ENCODE data around the gene ZNF774.
A peak's percentile ranks its signal among the peaks of the same experiment; 100 is the strongest.
"Not testable (repeated sequence)": the region's sequence is repeated elsewhere in the genome, so short reads cannot be mapped to it uniquely, and the experiment has no call there.

ZNF774 gene

DNA sequence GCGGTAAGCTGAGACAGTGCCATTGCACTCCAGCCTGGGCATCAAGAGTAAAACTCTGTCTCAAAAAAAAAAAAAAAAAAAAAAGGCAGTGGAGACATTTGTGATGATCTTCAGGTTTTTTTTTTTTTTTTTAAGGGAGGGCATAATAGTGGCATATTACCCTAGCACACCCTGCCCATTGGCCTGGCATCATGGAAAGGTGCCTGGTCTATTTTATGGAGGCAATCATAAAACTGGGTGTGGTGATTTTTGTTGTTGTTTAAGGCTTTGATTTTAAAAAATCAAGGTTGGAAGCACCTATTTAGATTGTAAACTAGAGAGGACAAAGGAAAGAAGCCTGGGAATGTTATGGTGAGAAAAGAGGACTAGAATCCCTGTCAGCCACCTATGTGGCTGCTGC, 42.0 kb downstream of the ZNF774 start:
- DNase-seq, result no peak

DNA sequence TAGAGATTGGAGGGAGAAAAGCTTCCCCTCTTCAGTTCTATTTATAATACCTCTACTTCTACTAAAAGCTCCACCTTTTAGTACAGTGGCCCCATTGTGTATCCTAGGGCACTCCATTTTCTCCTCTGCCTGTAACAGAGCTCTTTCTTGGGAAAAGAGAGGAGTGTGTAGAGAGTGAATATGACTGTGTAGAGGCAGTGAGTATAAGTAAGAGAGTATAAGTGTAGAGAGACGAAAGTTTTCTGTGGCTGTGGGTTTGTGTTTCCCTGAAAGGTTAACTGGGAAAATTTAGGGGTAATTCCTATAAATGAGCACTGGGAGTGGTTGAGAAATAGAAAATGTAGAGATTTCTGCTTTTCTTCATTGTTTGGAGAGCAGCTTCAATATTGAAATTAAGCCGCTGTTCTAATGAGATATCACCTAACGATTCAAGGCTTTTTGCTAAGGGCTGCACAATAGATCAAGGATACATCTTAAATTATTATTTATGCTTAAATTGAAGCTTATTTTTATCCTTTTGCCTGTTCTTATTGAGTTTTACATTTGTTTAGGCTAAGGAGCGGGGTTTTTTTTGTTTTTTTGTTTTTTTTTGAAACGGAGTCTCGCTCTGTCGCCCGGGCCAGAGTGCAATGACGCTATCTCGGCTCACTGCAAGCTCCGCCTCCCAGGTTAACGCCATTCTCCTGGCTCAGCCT, 42.8 kb downstream of the ZNF774 start:
- no peak for DNase-seq

DNA sequence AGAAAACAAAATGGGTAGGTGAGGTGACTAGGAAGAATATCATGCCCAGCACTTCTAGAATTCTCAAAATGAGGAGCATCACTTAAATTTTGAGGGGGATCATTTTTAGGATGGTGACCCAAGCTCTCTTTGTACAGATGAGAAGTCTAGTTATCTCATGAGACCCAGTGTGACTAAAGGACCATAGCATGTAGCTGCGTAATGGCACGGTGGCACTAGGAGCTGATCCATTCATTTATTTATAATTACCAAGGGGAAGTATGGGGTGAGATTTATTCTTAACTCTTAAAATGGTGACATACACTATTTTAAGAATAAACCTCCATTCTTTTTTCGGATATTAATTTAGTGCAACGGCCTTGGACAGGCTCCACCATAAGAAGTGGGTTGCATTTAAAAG, 44.2 kb downstream of the ZNF774 start:
- DNase-seq, result no peak

DNA sequence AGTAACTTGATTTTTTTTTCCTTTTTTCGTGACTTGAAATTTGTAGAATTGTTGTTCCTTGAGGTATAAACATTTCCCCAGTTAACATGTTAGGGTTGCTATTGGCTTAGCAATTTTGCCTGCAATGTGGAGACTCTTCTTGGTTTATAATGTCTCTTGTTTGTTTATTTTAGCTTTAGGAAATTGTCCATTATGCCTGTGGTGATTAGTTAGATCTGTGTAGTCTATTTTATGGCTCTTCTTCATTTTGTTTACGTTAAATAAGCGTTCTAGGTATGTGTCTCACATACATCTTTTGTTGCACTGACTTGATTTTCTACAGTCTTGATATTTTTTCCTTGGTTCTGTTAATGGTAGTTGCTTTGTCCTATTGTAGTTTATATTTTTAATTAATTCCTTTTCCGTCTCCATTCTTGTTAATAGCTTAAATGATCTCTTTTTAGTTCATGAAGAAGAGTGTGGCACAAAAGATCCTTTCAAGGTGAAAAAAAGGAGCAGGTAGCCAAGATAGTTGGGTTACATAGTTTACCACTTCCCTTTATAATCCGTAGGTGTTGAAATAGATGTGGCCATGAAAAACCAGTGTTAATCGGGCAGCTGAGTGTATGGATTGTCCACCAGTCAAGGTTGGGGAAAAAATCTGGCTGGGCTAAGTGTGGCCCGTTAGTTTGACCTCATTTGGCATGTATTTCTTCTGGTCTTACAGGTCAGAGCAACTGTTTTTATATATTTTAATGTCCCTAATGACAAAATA, 48.1 kb downstream of the ZNF774 start:
- peak; percentile 47 for DNase-seq

DNA sequence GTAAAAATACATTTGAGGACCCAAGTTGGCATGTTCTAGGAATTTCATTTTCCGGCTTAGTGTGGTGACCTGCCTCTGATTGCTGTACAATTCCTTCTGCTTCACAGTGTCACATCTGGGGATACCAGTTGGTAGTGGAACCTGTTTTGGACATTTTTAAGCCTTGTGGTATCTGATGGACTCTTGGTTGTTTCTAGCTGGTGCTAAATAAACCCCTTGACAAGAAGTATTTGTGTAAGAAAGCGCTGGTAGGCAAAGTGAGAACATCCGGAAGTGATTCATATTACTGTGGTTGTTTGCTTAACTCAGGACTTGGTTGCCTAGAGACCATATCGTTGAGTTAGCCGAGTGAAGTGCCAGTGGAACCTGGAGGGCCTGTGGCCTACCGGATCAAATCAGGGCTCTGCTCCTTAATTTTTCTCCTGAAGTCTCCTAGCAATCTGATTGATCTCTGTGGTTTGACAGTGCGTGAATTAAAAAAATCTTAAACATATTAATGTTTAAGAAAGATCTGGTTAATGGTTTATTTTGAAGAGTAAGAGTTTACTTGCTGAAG, 48.8 kb downstream of the ZNF774 start:
- DNase-seq, result peak; percentile 81

DNA sequence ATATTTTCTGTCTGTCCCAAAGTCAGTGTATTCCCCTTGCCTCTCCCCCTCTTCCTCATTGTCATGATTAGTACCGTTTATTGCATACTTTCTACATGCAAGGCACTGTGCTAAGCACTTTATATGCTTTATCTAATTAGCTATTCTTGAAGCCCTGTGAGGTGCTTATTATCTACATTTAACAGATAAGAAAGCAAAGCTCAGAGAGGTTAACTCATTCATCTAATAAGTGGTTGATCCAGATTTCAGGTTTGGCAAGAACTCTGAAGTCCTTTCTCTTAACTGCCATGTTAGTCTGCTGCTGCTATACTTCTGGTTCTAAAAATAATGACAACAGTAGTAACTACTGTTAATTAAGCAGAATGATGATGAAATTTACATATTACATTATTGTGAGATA, 49.4 kb downstream of the ZNF774 start:
- no peak for DNase-seq

DNA sequence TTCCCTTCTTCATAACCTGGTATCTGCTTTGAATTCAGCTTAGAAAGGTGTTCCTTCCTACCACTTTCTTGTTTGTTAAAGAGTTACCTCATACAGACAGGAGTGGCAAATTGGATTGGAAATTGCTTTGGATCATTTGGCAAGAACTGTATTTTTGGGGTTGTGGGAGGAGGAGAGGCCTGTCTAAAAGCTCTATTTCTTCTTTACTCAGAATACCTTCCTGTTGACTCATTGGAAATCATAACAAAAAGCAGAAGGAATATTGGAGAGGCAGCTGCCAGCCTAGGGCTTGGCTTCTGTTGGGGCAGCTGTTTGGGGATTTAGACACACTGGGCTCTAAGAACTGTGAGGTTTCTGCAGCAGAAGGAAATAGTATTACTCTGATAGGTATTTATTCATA, 50.1 kb downstream of the ZNF774 start:
- DNase-seq, result no peak

DNA sequence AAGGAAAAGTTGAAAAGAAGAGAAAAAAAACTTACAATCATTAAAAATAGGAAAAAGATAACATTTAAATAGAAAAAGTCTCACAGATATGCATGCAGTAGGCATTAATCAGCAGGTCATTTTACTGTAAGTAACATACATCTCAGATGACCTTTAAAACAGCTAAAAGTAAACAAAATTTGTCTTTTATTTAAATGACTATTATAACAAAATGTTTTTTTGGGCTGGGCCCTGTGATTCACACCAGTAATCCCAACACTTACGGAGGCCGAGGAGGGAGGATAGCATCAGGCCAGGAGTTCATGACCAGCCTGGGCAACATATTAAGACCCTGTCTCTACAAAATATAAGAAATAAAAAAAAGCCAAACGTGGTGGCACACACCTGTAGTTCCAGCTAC, 50.7 kb downstream of the ZNF774 start:
- DNase-seq, result no peak

DNA sequence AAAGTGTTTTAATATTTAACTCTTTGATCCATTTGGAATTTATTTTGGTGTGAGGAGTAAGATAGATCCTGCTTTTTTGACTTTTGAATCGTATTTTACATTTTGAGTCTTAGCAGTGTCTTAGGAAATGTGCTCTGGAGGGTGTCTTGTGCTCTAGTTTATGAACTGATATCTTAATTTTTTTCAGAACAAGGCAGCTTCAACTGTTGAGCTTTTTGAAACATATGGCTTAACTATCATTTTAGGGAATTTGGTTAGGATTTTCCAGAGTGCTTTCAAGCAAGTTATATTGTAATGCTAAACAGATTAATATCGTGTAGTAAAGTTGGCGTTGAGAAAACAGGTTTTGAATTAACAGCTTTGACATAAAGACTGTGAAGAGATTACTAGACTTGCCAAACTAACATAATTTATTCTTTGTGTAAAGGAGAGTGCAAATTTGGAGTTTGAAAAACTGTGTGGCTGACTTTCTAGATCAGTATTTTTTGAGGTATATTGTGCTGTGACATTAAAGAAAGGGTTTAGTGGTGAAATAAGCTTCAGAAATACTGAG, 53.0 kb downstream of the ZNF774 start:
- no peak for DNase-seq

DNA sequence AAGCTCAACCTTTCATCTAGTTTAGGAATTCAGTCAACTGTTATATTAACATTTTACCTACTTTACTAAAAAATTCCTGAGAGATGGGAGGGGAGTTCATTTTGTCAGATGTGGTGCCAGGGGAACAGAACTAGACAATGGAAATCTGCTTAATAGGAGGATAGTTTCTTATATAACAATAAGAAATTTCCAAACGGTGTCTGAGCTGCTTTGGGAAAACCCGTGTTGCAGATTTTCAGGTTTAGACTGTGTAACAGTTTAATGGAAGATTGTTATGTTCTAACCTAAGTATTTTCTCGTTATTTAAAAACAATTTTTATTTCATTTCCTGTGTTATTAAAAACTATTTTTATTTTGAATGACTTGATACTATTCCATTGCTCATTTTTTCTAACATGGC, 55.3 kb downstream of the ZNF774 start:
- no peak for DNase-seq

DNA sequence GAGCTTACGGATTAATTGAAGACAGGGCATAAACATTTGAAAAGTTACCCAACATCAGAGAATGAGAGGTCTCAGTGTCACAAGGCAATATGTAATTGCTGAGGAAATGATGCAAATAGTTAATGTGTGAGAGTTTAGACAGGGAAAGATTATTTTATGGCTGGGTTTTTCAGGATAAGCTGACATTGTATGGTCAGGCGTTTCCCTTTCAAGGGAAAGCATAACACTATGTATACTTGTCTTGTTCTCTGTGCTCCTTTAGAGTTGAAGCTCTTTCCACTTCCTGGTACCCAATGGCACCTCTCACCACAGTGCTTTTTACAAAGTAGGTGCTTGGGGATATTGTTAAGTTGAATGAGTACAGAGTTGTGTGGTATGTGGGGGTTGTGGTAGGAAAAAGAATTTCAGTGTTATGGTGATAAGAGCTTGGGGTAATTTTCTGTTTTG, 55.8 kb downstream of the ZNF774 start:
- no peak for DNase-seq

DNA sequence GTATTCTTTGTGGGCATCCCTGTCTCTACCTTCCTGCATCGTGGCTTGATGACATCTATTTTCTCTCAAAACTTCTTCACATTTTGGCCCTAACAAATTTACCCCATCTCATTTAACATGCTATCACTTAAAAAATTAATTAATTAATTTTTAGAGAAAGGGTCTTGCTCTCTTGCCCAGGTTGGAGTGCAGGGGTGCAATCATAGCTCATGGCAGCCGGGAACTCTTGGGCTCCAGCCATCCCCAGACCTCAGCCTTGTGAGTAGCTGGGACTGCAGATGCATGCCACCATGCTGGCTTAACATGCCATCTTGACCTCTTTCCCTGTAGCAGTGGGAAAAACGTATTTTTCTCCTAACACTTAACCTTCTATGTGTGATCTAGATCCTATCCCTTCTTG, 56.6 kb downstream of the ZNF774 start:
- DNase-seq, result no peak

DNA sequence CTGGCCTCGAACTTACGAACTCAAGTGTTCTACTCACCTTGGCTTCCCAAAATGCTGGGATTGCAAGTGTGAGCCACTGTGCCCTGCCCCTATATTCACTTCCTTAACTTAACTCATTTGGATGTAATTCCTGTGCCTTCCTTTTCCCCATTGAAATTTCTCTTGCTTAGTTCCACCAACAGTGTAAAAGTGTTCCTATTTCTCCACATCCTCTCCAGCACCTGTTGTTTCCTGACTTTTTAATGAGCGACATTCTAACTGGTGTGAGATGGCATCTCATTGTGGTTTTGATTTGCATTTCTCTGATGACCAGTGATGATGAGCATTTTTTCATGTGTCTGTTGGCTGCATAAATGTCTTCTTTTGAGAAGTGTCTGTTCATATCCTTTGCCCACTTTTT, 57.5 kb downstream of the ZNF774 start:
- DNase-seq, result not testable (repeated sequence)

DNA sequence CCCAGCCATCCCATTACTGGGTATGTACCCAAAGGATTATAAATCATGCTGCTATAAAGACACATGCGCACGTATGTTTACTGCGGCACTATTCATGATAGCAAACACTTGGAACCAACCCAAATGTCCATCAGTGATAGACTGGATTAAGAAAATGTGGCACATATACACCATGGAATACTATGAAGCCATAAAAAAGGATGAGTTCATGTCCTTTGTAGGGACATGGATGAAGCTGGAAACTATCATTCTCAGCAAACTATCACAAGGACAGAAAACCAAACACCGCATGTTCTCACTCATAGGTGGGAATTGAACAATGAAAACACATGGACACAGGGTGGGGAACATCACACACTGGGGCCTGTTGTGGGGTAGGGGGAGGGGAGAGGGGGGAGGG, 58.2 kb downstream of the ZNF774 start:
- not testable (repeated sequence) for DNase-seq

DNA sequence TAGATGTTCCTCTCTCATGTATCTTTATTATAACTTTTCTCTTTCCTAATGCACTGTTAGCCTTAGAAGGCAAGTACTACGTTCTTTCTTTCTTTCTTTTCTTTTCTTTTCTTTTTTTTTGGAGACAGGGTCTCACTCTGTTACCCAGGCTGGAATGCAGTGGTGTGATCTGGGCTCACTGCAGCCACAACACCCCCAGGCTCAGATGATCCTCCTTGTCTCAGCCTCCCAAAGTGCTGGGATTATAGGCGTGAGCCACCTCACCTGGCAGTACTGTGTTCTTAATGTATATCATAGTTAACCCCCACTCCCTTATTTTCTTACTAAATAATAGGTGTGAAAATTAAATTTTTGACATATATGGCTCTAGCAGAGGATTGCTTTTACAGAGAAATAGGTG, 59.1 kb downstream of the ZNF774 start:
- DNase-seq, result no peak

Data from KG1 (cell line).